Effector memory CD8-positive, alpha-beta T cell (primary cell): ENCODE measurements around the gene AKAP1.
"Not testable (repeated sequence)": the region's sequence is repeated elsewhere in the genome, so short reads cannot be mapped to it uniquely, and the experiment has no call there.

ENCODE experiments used
- ATAC-seq: fragments of 150-1000 bp; cut with Tn5 transposase; replicated peaks from 2 replicates; pipeline ENCODE4 v1.10.0; 2021; ENCODE audit warnings: mild to moderate bottlenecking, moderate library complexity
- DNase-seq, 3 experiments: peaks; one replicate each; pipeline ENCODE4 v3.0.0; 2021
- H3K27ac Mint-ChIP-seq, 2 donors: one replicate each; pipeline ENCODE4 v1.8.0; 2022; ENCODE audit warnings: mild to moderate bottlenecking in 2 of 2, mixed read lengths in 2 of 2, moderate library complexity in 2 of 2
- H3K27me3 Mint-ChIP-seq, 2 donors: one replicate each; pipeline ENCODE4 v1.8.0; 2022; ENCODE audit warnings: mixed read lengths in 2 of 2
- H3K36me3 Mint-ChIP-seq: one replicate; pipeline ENCODE4 v1.8.0; 2022; ENCODE audit warnings: mild to moderate bottlenecking, moderate library complexity, mixed read lengths; ENCODE audit not compliant: insufficient read depth
- H3K4me1 Mint-ChIP-seq, 2 donors: one replicate each; pipeline ENCODE4 v1.8.0; 2022; ENCODE audit warnings: low read depth in 2 of 2, mixed read lengths in 2 of 2
- H3K4me3 Mint-ChIP-seq, 2 donors: one replicate each; pipeline ENCODE4 v1.8.0; 2022; ENCODE audit warnings: mild to moderate bottlenecking in 2 of 2, mixed read lengths in 2 of 2, moderate library complexity in 2 of 2
- H3K9me3 Mint-ChIP-seq, 2 donors: one replicate each; pipeline ENCODE4 v1.8.0; 2022; ENCODE audit warnings: mixed read lengths in 2 of 2

Gene AKAP1

GRCh38 chr17:57102122-57102521 is 17.1 kb downstream of the AKAP1 start:
- H3K27ac Mint-ChIP-seq = peak overlapping the region; percentile 64 to 75
- no peaks in the 10 kb centered on the region for H3K9me3 Mint-ChIP-seq
- H3K36me3 Mint-ChIP-seq = peaks cover 4% of the 10 kb centered on the region
- H3K27me3 Mint-ChIP-seq = no peaks in the 10 kb centered on the region
- ATAC-seq (no peak), DNase-seq (no peak)
- H3K4me1 Mint-ChIP-seq = peaks cover 7 to 18% of the 10 kb centered on the region in 2 donors
- H3K4me3 Mint-ChIP-seq = no peak overlapping the region

GRCh38 chr17:57102660-57103059 is 17.6 kb downstream of the AKAP1 start:
- not testable (repeated sequence) for DNase-seq, ATAC-seq, H3K9me3 Mint-ChIP-seq, H3K4me3 Mint-ChIP-seq, H3K27me3 Mint-ChIP-seq, H3K36me3 Mint-ChIP-seq
- Mint-ChIP-seq H3K4me1 (peaks cover 7 to 18% of the 10 kb centered on the region in 2 donors), H3K27ac (peak overlapping the region in 1 of 2 donors; percentile 75)

DNA sequence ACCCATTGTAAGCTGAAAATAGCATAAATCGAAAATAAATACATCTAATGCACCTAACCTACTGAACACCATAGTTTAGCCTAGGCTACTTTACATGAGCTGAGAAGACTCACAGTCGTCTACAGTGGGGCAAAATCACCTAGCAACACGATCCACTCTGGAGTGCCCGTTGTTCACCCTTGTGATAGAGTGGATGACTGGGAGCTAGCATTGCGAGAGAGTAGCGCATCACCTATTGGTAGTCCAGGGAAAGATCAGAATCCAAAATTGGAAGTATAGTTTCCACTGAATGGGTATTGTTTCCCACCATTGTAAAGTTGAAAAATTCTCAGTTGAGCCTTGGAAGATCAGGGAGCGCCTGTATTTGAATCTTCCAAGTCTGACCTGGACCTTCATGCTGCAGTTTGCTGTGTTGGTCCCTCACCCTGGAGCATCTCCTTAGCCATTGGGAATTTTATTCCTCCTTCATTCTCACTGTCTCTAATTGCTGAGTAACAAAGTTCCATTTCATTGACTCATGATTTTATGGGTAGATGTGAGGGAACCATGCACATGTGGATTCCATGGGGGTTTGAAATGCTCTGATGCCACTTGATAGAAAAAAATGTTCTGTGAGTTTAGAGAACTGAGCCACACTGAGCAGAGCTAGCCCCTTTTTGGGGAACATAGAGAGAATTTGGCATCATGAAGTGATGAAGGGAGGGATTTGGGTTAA is 19.6 kb downstream of the AKAP1 start:
- ATAC-seq (no peak), DNase-seq (no peak)
- no peaks in the 10 kb centered on the region for H3K27me3 Mint-ChIP-seq
- peaks cover 5 to 7% of the 10 kb centered on the region in 2 donors for H3K4me1 Mint-ChIP-seq
- peak overlapping the region in 1 of 2 donors; percentile 54 for H3K27ac Mint-ChIP-seq
- H3K36me3 Mint-ChIP-seq = peaks cover 4% of the 10 kb centered on the region
- H3K9me3 Mint-ChIP-seq = no peaks in the 10 kb centered on the region
- no peak overlapping the region for H3K4me3 Mint-ChIP-seq

- ATAC-seq (no peak), DNase-seq (no peak)
- Mint-ChIP-seq H3K4me3 (no peak overlapping the region), H3K36me3 (peaks cover 4% of the 10 kb centered on the region), H3K27me3 (no peaks in the 10 kb centered on the region), H3K4me1 (peaks cover 5 to 6% of the 10 kb centered on the region in 2 donors), H3K27ac (no peak overlapping the region), H3K9me3 (no peaks in the 10 kb centered on the region)
These were observed 20.5 kb downstream of the AKAP1 start for GRCh38 chr17:57105591-57105990.

DNA sequence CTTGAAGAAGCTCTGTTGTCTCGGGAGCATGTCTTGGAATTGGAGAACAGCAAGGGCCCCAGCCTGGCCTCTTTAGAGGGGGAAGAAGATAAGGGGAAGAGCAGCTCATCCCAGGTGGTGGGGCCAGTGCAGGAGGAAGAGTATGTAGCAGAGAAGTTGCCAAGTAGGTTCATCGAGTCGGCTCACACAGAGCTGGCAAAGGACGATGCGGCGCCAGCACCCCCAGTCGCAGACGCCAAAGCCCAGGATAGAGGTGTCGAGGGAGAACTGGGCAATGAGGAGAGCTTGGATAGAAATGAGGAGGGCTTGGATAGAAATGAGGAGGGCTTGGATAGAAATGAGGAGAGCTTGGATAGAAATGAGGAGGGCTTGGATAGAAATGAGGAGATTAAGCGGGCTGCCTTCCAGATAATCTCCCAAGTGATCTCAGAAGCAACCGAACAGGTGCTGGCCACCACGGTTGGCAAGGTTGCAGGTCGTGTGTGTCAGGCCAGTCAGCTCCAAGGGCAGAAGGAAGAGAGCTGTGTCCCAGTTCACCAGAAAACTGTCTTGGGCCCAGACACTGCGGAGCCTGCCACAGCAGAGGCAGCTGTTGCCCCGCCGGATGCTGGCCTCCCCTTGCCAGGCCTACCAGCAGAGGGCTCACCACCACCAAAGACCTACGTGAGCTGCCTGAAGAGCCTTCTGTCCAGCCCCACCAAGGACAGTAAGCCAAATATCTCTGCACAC is 21.2 kb downstream of the AKAP1 start:
- peak overlapping the region; percentile 2 to 10 for H3K27ac Mint-ChIP-seq
- DNase-seq (no peak), ATAC-seq (no peak)
- H3K4me1 Mint-ChIP-seq = peaks cover 5 to 6% of the 10 kb centered on the region in 2 donors
- peaks cover 4% of the 10 kb centered on the region for H3K36me3 Mint-ChIP-seq
- H3K27me3 Mint-ChIP-seq = no peaks in the 10 kb centered on the region
- no peak overlapping the region for H3K4me3 Mint-ChIP-seq
- no peaks in the 10 kb centered on the region for H3K9me3 Mint-ChIP-seq

DNA sequence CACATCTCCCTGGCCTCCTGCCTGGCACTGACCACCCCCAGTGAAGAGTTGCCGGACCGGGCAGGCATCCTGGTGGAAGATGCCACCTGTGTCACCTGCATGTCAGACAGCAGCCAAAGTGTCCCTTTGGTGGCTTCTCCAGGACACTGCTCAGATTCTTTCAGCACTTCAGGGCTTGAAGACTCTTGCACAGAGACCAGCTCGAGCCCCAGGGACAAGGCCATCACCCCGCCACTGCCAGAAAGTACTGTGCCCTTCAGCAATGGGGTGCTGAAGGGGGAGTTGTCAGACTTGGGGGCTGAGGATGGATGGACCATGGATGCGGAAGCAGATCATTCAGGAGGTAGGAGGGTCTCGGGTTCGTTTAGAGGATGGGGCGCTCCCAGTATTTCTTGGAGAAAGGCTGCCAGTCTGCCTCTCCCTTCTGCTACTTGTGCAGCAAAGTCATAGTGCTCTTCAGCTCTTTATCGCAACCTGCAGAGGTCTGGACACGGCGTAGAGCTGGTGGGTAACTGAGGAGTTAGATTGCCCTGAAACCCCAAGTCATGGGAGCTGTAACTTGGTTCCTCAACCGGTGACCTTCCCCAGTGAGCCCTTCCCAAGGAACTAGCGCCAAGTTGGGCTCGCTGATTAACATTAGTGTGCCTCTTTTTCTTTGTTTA is 21.9 kb downstream of the AKAP1 start:
- DNase-seq = no peak
- Mint-ChIP-seq H3K27ac (peak overlapping the region; percentile 2 to 10), H3K9me3 (no peaks in the 10 kb centered on the region), H3K36me3 (peaks cover 4% of the 10 kb centered on the region), H3K27me3 (no peaks in the 10 kb centered on the region), H3K4me1 (peaks cover 2 to 4% of the 10 kb centered on the region in 2 donors), H3K4me3 (no peak overlapping the region)
- ATAC-seq = no peak

DNA sequence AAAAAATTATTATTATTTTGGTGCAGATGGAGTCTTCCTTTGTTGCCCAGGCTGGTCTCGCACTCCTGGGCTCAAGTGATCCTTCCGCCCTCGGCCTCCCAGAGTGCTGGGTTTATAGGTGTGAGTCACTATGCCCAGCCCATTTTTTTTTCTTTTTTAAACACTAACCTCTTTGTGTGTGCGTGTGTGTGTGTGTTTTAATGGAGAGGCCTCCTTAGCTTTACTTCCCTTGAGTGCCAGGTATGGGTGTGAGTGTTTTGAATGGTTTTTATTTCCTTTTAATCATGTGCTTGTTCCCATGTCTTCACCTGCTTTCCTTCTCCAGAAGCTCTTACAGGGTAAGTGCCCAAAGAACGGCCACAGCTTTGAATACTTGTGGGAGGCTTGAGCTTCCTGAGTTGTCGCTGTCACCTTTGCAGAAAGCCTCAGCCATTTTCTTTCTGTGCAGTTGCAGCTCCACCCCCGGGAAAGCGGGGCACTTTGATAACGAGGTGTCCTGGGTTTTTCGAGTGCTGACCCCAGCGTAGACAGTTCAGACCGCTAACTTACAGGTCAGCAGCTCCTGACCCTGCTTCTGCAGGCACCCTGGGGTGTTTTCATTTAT is 22.6 kb downstream of the AKAP1 start:
- peaks cover 4% of the 10 kb centered on the region for H3K36me3 Mint-ChIP-seq
- DNase-seq (no peak), ATAC-seq (no peak)
- no peak overlapping the region for H3K4me3 Mint-ChIP-seq
- no peaks in the 10 kb centered on the region for H3K27me3 Mint-ChIP-seq
- no peaks in the 10 kb centered on the region for H3K9me3 Mint-ChIP-seq
- no peak overlapping the region for H3K27ac Mint-ChIP-seq
- H3K4me1 Mint-ChIP-seq = peaks cover 0 to 3% of the 10 kb centered on the region in 2 donors

DNA sequence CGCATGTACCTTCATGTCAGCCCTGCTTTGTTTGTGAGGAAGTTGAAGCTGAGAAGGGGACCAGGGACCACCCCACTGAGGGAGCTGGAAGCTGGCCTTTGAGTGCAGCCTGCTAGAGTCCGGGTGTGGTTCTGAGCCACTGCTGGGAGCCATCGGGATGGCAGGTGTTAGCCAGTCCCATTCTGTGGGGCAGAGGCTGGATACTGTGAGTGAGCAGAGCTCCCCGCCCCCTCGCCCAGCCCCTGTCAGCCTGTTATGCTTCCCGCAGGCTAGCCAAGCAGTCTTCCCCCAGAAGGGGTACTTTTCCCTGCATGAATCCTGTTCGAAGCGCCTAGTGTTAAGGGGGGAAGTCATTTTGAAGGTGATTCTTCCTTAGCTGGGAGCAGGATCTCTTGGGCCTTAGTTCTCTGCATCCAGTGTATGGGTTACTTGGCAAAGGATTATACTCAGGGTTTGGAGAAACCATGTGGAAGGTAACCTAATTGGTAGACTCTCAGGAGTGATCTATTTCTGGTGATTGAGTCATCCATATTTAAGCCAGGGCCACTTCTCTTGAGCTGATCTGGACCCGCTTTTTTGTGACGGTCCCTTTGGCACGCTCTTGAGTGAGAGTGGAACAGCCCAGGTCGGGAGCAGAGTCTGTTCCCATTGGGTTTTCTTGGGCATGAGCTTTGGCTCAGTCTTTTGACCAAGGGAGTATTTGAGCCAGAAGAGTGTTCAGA is 23.8 kb downstream of the AKAP1 start:
- Mint-ChIP-seq H3K4me1 (peaks cover 0 to 3% of the 10 kb centered on the region in 2 donors), H3K36me3 (peaks cover 4% of the 10 kb centered on the region), H3K27ac (peak overlapping the region; percentile 22 to 35), H3K9me3 (no peaks in the 10 kb centered on the region), H3K27me3 (no peaks in the 10 kb centered on the region), H3K4me3 (no peak overlapping the region)
- DNase-seq = no peak
- no peak for ATAC-seq

GRCh38 chr17:57109393-57110151 is 24.5 kb downstream of the AKAP1 start:
- ATAC-seq (no peak), DNase-seq (no peak)
- Mint-ChIP-seq H3K36me3 (peaks cover 4% of the 10 kb centered on the region), H3K4me1 (peaks cover 3 to 4% of the 10 kb centered on the region in 2 donors), H3K9me3 (no peaks in the 10 kb centered on the region), H3K4me3 (no peak overlapping the region), H3K27me3 (no peaks in the 10 kb centered on the region), H3K27ac (peak overlapping the region; percentile 22 to 35)

DNA sequence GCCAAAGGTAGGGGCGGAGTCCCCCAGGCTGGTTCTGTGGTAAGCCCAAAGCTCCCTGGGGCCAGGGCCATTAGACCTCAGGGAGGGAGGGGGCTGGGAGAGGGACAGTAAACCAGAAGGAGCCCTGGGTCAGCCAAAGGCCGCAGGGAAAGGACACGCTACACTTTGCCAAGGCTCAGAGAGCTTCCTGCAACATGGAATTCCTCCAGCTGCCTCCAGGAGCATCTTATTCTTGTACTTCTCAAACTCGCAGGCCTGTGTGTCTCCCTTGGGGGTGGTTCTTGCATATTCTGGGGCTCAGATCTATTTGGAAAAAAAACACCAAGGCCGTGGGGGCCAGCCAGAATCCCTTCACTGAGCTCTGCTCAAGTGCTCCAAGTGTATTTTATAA is 25.1 kb downstream of the AKAP1 start:
- H3K4me1 Mint-ChIP-seq = peaks cover 3 to 4% of the 10 kb centered on the region in 2 donors
- no peaks in the 10 kb centered on the region for H3K9me3 Mint-ChIP-seq
- no peak for ATAC-seq
- H3K4me3 Mint-ChIP-seq = no peak overlapping the region
- no peak for DNase-seq
- peaks cover 4% of the 10 kb centered on the region for H3K36me3 Mint-ChIP-seq
- no peak overlapping the region for H3K27ac Mint-ChIP-seq
- H3K27me3 Mint-ChIP-seq = no peaks in the 10 kb centered on the region

DNA sequence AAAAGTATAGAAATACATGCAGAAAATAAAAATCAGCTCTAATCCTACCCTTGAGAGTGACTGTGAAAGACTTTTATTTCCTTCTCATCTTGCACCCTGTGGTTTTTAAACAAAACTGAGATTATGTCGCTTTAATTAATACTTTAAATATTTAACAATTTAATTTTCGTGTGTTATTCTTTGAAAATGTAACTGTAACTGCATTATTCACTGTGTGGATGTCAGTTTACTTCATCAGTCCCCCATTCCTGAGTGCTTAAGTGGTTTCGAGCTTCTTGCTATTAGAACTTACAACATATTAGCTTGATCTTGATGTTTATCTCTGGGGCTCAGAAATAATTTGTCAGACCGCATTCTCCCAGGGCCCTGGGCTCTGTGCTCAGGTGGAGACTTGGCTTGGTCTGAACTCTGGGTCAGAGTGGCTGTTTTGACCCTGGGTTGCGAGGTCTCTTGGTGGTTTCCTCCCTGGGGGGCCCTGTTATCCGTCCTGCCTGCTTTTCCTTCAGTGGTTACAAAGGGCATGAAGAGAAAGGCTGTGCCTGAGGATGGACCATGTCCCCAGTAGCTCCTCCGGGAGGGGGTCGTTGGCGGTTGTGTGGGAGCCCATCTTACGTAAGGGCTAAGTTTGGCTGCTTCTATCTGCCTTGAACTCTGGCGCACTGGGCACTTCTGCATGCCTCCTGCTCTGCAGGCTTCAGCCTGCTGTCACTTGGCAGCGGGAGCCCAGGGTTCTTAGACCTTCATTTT is 25.7 kb downstream of the AKAP1 start:
- Mint-ChIP-seq H3K27me3 (no peaks in the 10 kb centered on the region), H3K27ac (no peak overlapping the region), H3K4me1 (peaks cover 0 to 4% of the 10 kb centered on the region in 2 donors), H3K36me3 (peaks cover 4% of the 10 kb centered on the region), H3K9me3 (no peaks in the 10 kb centered on the region), H3K4me3 (no peak overlapping the region)
- no peak for ATAC-seq
- DNase-seq = no peak

DNA sequence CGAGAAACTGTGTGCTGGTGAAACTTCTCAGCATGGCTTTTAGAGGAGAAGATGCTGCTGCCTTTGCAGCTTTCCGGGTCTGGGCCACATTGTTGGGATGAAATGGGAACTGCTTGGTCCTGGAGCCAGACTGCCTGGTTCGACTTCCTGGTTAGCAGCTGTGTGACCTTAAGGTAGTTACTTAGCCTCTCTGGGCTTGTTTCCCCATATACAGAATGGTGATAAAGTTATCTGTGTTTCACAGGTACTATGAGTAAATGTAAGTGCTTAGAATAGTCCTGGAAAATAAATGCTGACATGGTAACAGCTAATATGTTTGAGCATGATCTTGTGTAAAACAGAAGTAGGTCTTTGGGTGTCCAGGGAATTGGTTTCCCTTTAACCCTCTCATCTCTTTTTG is 26.3 kb downstream of the AKAP1 start:
- ATAC-seq (no peak), DNase-seq (no peak)
- Mint-ChIP-seq H3K4me3 (no peak overlapping the region), H3K4me1 (peaks cover 0 to 4% of the 10 kb centered on the region in 2 donors), H3K9me3 (no peaks in the 10 kb centered on the region), H3K27me3 (no peaks in the 10 kb centered on the region), H3K27ac (no peak overlapping the region), H3K36me3 (peaks cover 10% of the 10 kb centered on the region)
